PFSK-1 (cell line): ENCODE measurements around the gene RPTOR.
A peak's percentile ranks its signal among the peaks of the same experiment; 100 is the strongest.

Experiments
- FOXP2 ChIP-seq: optimal IDR thresholded peaks from 2 replicates; pipeline ENCODE3; 2011; ENCODE audit warnings: borderline replicate concordance, control low read depth, inconsistent platforms; ENCODE audit not compliant: insufficient read depth; ENCODE audit errors: extremely low read length, extremely low read depth
- POLR2AphosphoS5 ChIP-seq: IDR thresholded peaks from 2 replicates; pipeline ENCODE4 v1.6.1; 2012; ENCODE audit warnings: low read depth, mild to moderate bottlenecking, control low read depth, low read length, moderate library complexity
- SIN3A ChIP-seq: IDR thresholded peaks from 2 replicates; pipeline ENCODE4 v1.6.1; 2012; ENCODE audit warnings: mild to moderate bottlenecking, low read length, moderate library complexity, borderline replicate concordance; ENCODE audit not compliant: insufficient read depth
- TAF1 ChIP-seq: IDR thresholded peaks from 2 replicates; pipeline ENCODE4 v1.6.1; 2012; ENCODE audit warnings: low read length, control low read depth, borderline replicate concordance; ENCODE audit not compliant: insufficient read depth
- TF ChIP-seq, protein P1 (sequence below), 2 experiments: IDR thresholded peaks; 2 replicates each; pipeline versions ENCODE4 v1.6.1 to v1.8.0; 2011 to 2012; ENCODE audit warnings: low read depth in 2 of 2, low read length in 2 of 2, control low read depth in 1 of 2, inconsistent platforms in 1 of 2, mild to moderate bottlenecking in 1 of 2, moderate library complexity in 1 of 2; ENCODE audit not compliant: insufficient read depth in 1 of 2

The RPTOR gene

GRCh38 chr17:80789356-80789902, 244.8 kb downstream of the RPTOR start:
- peak; percentile 47 for TF ChIP-seq FOXP2
- TF ChIP-seq SIN3A, result peak; percentile 62; the same call in 1 of the 2 replicates
- TF ChIP-seq, protein P1, sequence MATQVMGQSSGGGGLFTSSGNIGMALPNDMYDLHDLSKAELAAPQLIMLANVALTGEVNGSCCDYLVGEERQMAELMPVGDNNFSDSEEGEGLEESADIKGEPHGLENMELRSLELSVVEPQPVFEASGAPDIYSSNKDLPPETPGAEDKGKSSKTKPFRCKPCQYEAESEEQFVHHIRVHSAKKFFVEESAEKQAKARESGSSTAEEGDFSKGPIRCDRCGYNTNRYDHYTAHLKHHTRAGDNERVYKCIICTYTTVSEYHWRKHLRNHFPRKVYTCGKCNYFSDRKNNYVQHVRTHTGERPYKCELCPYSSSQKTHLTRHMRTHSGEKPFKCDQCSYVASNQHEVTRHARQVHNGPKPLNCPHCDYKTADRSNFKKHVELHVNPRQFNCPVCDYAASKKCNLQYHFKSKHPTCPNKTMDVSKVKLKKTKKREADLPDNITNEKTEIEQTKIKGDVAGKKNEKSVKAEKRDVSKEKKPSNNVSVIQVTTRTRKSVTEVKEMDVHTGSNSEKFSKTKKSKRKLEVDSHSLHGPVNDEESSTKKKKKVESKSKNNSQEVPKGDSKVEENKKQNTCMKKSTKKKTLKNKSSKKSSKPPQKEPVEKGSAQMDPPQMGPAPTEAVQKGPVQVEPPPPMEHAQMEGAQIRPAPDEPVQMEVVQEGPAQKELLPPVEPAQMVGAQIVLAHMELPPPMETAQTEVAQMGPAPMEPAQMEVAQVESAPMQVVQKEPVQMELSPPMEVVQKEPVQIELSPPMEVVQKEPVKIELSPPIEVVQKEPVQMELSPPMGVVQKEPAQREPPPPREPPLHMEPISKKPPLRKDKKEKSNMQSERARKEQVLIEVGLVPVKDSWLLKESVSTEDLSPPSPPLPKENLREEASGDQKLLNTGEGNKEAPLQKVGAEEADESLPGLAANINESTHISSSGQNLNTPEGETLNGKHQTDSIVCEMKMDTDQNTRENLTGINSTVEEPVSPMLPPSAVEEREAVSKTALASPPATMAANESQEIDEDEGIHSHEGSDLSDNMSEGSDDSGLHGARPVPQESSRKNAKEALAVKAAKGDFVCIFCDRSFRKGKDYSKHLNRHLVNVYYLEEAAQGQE (IDR thresholded peaks at IDR 0.05; ENCODE audit: insufficient read depth in 1 of 2, low read depth in 2 of 2, low read length in 2 of 2), result no peak; a peak in 1 of 4 replicates
- peak; percentile 51; the same call in 1 of the 2 replicates for TF ChIP-seq TAF1
- no peak for TF ChIP-seq POLR2AphosphoS5

DNA sequence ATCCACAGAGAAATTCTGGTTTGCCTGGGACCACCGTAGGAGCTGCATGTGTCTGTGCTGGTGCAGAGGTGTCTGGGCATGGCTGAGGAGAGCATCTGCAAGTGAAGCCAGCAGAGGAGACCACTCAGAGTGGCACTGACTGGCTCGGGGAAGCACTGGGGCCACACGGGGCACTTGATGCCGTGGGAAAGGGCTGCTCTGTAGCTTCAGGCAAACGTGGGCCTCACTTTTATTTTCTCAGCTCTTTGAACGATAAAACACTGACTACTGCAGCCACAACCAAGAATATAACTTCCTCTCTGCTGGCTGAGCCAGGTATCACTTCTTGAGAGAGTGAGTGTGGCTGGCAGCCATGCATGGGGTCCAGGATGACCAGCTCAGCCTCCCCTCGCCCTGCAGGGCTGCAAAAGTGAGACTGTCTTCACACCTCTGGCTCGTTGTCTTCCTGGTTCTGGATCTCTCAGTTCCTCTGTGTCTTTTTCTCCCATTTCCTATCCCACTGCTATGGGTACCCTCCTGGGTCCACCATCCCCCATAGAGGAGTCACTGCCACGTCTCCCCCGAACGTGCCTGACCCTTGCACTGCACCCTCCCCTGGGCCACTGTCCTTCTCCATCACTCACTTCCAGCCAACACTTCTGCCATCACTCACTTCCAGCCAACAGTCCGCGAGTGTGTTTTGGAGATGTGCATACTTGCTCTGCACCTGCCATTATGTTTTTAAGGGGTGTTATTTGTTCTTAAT, 245.6 kb downstream of the RPTOR start:
- TF ChIP-seq TAF1 (no peak), POLR2AphosphoS5 (no peak), SIN3A (no peak), FOXP2 (no peak)
- TF ChIP-seq, protein P1 (IDR thresholded peaks at IDR 0.05; ENCODE audit: insufficient read depth in 1 of 2, low read depth in 2 of 2, low read length in 2 of 2), result no peak

- peak; percentile 59; the same call in 1 of the 2 replicates for TF ChIP-seq POLR2AphosphoS5
- TF ChIP-seq FOXP2, result no peak
- peak; percentile 61; the same call in 1 of the 2 replicates for TF ChIP-seq TAF1
Measured at GRCh38 chr17:80790981-80791742, 246.5 kb downstream of the RPTOR start.

DNA sequence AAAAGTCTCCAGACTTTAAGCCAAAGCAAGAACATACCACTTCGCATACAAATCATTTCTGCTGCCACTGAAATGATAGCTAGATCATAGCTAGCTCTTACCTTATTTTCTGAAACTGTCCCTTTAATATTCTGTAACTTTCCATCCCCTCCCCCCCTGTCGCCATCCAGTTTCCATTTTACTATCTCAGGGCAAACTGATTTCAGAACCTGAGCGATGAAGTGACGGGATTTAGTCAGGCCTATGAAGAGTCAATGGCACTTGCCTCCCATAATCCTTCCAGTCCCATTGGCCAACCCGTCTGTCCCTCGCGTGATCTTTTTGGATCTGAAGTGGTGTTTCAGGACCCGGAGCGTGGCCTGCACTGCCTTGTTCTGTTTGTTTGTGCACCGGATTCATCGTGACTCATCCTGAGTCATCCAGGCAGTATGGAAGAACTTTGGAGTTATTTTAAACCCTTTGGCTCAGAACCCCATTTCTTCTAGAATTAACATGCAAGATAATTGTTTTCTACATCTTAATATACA, 247.2 kb downstream of the RPTOR start:
- TF ChIP-seq, protein P1 (IDR thresholded peaks at IDR 0.05; ENCODE audit: insufficient read depth in 1 of 2, low read depth in 2 of 2, low read length in 2 of 2), result peak in 1 of 2 experiments; percentile 64; a peak in 1 of 4 replicates
- peak; percentile 79 for TF ChIP-seq FOXP2
- TF ChIP-seq TAF1, result no peak
- no peak for TF ChIP-seq SIN3A
- no peak; the same call in 1 of the 2 replicates for TF ChIP-seq POLR2AphosphoS5

GRCh38 chr17:80792373-80792781, 247.7 kb downstream of the RPTOR start:
- TF ChIP-seq TAF1 (no peak), SIN3A (no peak), POLR2AphosphoS5 (no peak), FOXP2 (no peak)
- TF ChIP-seq, protein P1 (IDR thresholded peaks at IDR 0.05; ENCODE audit: insufficient read depth in 1 of 2, low read depth in 2 of 2, low read length in 2 of 2), result no peak
